HG03342 (cell line): Measurements from ENCODE around the gene CSMD2.
"Not testable (repeated sequence)": the region's sequence is repeated elsewhere in the genome, so short reads cannot be mapped to it uniquely, and the experiment has no call there.

Experiments
- ATAC-seq: cut with Tn5 transposase; IDR thresholded peaks from one replicate; pipeline ENCODE4 v1.9.1; 2021; ENCODE audit warnings: mild to moderate bottlenecking, moderate library complexity; ENCODE audit not compliant: unreplicated experiment

Gene CSMD2

DNA sequence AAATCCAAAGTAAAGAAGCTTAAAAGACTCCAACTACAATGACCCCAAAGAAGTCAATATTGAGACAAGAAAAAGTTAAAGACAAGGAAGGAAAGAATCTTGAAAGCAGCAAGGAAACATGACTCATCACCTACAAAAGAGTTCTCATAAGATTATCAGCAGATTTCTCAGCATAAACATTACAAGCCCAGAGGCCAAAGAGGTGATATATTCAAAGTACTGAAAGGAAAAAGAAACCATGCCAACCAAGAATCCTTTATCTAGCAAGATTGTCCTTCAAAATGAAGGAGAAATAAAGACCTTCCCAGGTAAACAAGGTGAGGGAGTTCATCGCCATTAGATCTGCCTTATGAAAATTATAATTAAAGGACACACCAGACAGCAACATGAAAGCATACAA, 49.8 kb downstream of the CSMD2 start:
- ATAC-seq: no peak

DNA sequence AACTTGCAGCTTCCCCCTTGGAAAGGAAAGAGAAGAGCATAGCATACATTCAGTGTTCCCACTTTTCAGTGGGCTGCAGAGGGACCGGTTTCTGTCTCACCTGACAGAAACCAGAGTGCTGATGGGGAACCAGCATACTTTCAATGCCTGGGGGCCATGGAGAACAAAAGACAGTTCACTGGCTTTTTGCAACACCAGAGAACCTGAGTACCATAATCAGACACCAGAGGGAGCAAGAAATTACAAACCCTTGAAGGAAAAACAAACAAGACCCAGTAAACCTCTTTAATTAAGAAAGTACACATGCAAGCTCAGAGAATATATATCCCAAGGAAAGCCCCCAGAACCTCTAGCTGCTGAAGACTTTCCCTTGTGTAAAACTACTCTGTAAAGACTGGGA, 51.1 kb downstream of the CSMD2 start:
- no peak for ATAC-seq

DNA sequence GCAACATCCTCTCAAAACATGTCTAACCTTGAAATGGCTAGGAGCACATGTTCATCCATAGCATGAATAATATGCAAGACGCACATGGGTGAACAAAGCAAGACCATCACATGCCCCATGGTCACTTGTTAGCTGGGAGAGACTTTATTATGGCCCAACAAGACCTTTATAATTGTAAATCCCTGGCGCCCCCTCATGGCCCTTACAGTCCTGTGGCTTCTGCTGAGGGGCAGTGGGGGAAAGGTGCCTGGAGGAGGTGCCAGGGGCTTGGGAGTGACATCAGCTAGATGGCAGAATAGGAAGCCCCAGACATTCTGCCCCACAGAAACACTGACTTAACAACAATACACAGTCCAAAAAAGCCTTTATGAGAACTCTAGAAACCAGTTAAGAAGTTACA, 51.7 kb downstream of the CSMD2 start:
- ATAC-seq: no peak

DNA sequence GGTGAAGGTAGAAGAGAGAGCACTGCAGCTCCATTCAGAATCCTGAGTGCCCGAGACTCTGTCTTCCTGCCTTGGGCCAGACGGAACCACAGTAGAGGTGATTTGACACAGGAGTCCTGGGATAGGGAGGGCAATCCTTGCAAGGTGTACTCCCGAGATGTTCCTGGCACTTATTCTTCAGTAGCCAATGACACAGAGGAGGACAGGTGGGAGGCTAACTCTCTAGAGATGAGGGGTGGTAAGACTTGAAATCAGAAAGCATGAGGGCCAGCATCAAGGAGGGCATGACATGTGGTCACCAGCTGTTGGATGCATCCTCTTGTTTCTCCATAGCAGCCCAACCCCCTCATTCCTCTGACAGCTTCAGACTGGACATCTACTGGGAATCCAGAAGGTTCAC, 56.3 kb downstream of the CSMD2 start:
- ATAC-seq: no peak

DNA sequence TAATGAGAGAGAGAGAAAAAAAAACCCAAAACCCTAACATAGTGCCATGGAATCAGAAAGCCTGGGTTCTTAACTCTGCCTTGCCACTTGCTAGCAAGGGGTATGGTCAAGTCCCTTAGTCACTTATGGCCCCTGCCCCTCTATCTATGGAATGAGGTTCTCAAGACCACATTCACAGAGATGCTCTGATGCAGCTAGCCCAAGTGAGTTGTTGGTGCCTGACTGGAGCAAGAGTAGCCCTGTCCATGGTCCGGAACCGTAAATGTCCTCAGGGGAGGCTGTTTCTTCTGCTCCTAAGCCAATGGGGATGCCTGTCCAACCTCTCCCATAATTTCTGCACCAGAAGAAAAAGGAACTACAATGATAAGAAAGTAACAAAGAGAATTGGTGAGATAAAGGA, 56.8 kb downstream of the CSMD2 start:
- ATAC-seq: no peak

DNA sequence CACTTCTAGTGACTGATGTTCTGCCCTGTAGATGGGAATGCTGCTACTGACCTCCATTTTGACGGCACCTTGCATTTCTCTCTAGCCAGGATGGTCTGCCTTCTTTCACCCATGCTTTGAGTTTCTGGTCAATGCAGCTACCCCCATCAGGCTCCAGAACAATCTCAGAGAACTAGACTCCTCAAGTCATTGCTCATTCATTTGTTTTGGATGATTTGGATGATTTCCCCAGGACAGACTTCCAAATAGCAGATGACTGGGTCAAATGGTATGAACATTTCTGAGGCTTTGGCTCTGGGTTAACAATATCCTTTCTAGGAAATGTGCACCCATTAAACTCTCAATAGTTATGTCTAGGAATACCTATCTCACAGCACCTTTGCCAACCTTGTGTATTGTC, 63.9 kb downstream of the CSMD2 start:
- ATAC-seq: no peak

DNA sequence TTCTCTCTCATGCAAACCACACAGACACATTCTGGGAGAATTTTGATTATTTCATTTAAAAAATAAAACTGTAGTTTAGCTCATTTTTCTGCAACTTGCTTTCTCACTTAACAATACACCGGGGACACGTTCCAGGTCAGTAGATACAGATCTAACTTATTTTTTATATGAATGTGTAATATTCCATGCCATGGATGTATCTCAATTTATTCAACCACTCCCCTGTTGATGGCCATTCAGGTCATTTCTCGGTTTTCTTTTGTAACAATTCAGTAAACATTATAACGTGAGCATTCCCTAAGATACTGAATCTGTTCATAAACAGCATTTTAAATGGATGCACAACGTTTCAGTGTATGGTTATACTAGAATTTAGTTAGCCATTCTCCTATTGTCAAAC, 64.7 kb downstream of the CSMD2 start:
- ATAC-seq: no peak

DNA sequence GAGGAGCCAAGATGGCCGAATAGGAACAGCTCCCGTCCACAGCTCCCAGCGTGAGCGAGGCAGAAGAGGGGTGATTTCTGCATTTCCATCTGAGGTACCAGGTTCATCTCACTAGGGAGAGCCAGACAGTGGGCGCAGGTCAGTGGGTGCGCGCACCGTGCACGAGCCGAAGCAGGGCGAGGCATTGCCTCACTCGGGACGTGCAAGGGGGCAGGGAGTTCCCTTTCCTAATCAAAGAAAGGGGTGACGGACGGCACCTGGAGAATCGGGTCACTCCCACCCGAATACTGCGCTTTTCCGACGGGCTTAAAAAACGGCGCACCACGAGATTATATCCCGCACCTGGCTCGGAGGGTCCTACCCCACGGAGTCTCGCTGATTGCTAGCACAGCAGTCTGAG, 72.6 kb downstream of the CSMD2 start:
- ATAC-seq: not testable (repeated sequence)

GRCh38 chr1:34089731-34090130, 75.3 kb downstream of the CSMD2 start:
- no peak for ATAC-seq

DNA sequence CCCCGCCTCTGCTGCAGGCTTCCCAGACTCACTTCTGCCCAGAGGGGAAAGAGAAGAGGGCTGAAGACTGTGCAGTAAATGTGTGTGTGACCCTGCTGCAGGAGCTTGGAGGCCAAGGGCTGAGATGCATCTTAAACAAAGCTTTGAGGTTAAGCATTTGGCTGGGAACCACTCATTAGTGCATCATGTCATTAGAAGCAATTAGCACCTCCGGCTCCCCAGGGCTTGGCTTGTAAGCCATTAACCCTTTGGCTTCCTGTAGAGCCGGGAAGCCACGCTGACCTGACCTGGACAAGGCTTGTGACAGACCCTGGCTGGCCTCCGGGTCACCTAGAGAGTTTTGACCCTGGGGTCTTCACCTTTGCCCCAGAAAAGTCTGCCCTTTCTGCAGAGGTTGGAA, 77.0 kb downstream of the CSMD2 start:
- ATAC-seq: no peak

- ATAC-seq: no peak
Measured at GRCh38 chr1:34086561-34086960, 78.5 kb downstream of the CSMD2 start.

DNA sequence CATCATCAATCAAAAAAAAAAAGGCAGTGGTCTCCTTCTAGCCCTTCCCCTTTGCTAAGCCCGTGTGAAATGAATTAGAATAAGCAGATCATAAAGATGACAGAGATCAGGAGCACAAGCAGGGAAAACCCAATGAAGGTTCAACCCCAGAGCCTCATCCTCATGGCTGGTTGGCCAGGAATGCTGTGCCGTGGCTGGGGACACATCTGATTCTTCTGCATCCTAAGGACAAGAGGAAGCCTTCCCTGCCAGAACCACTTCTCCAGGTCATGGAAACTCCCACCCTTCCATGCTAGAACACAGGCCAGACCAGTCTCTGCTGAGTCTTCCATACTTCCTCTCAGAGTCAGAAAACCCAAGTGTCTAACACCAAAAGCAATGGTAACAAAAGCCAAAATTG, 81.1 kb downstream of the CSMD2 start:
- ATAC-seq: no peak

DNA sequence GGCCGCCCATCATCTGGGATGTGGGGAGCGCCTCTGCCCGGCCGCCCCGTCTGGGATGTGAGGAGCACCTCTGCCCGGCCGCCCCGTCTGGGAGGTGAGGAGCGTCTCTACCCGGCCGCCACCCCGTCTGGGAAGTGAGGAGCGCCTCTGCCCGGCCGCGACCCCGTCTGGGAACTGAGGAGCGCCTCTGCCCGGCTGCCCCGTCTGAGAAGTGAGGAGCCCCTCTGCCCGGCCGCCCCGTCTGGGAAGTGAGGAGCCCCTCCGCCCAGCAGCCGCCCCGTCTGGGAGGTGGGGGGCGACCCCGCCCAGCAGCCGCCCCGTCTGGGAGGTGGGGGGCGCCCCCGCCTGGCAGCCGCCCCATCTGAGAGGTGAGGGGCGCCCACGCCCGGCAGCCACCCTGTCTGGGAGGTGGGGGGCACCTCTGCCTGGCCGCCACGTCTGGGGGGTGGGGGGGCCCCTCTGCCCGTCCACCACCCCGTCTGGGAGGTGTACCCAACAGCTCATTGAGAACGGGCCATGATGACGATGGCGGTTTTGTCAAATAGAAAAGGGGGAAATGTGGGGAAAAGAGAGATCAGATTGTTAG, 82.9 kb downstream of the CSMD2 start:
- not testable (repeated sequence) for ATAC-seq

DNA sequence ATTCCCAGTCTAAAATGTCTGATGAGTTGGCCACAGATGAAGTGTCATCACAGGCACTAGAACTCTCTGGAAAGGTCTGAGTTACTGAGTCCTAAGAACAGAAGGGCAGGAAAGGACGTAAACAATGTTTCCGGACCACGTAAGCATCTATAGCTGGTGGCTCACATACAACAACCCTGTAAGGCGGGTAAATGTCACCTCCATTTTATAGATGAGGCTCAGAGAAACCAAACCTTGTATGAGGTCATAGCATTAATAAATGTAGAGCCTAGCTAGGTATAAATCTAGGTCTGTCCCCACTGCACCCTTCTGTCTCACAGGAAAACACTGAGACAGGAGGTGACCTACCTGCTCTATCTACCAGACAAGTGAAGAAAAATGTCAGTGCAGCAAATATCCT, 86.6 kb downstream of the CSMD2 start:
- no peak for ATAC-seq

GRCh38 chr1:34075576-34075975, 89.5 kb downstream of the CSMD2 start:
- ATAC-seq: no peak

DNA sequence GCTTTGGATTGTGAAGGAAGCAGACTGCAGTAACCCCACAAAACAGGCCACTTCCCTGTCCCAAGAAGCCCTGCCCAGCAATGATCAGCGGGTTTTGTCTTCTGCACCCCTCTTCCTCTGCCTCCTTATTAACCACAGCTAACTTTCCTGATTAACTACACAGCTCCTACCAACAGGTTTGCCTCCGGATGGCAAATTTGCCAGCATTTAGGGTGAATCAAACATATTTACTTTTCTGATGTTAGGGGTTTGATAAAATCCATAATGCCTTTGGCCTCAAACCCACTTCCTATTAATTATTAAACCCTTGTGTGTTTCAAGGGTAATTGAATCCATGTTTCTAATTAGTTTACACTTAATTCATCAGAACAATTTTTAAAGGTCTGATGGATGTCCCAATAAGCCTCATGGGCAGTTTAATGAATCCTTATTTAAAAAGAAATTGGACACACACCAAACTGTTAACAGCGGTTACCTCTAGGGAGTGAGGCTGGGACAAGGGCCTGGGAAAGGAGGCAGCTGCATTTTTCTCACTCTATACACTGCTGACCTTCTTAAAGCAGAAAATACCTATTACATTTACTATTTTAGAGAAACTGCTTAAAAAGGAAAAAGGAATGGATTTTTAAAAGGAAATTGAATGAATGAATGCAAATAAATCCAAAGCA, 91.9 kb downstream of the CSMD2 start:
- ATAC-seq: no peak

GRCh38 chr1:34070201-34070836, 94.7 kb downstream of the CSMD2 start:
- ATAC-seq: no peak

- no peak for ATAC-seq
Measured at GRCh38 chr1:34066981-34067603, 97.9 kb downstream of the CSMD2 start.

GRCh38 chr1:34066166-34066565, 98.9 kb downstream of the CSMD2 start:
- ATAC-seq: no peak

DNA sequence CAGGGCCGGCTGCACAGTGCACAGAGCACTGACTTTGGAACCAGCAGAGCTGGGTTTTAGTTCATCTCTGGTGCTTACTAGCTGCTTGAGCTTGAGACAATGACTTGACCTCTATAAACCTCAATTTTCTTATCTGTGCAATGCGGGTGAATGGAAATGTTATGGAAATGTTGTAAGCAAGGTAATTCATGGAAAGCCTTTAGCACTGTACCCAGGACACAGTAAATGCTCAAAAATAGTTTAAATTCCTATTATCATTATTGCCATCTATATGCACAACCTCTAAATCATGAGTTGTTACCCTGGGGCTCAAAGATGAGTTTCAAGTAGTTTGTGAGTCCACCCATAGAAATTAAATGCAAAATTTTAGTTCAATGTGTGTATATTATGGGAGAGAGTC, 99.5 kb downstream of the CSMD2 start:
- no peak for ATAC-seq

- no peak for ATAC-seq
Measured at GRCh38 chr1:34060901-34061415, 104.1 kb downstream of the CSMD2 start.

- no peak for ATAC-seq
Measured at GRCh38 chr1:34060187-34060730, 104.8 kb downstream of the CSMD2 start.
